ENCODE measurements around the gene LRRC7.

The LRRC7 gene

DNA sequence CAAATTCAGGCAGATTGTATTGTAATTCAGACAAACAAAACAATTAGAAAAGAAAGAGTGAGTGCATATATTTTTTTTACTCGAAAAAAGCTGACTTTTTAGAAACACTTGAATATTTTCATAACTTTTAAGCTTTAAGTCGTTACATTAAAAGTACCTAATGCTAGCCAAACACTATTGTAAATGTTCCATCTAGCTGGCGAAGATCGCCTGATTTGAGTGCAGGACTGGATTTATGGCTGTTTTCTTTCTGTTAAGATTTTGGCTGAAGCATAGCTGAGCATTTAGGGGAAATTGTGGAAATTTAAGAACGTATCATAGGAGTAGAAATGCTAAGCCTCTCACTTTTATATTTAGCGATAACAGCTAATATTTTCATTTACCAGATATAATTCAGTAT lies 24.6 kb downstream of the LRRC7 start:
- DNase-seq, result no peak

- DNase-seq, result no peak
These were observed 27.8 kb downstream of the LRRC7 start for GRCh38 chr1:69595486-69595885.

DNA sequence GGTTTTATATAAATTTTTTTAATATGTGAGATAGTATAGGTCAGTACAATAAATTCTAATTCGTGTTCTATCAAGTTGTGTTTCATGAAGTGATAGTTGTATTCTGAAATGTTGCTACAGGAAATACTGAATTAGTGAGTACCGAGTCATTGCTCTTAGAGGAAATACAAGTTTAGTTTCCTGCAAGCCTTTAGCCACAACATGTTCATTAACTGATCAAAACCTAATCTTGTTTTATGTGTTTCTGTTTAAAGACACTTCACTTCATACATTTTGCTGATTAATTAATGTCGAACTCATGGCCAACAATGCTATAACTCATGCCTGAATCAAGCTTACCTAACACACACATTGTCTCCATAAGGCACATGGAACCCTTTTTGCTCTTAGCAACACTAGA lies 43.6 kb downstream of the LRRC7 start:
- no peak for DNase-seq

GRCh38 chr1:69613414-69613813 lies 45.7 kb downstream of the LRRC7 start:
- no peak for DNase-seq

DNA sequence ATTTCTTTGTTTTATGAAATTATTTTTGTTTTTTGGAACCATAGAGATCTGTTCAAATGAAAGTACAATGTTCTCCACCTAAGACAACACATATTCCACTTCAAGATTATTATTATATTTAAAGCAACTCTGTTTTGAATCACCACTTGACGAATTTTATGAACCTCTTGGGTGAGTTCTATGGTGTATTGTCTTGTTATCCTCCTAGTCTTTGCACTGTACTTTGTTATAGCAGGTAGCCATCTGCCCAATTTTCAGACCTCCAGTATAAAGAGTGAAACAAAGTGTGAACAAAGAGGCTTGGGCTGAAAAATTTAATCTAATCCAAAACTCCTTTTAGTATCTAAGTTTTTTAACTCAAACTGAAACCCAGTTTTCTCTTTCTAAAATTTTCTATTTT lies 71.0 kb downstream of the LRRC7 start:
- DNase-seq, result no peak

- DNase-seq, result no peak
These were observed 71.4 kb downstream of the LRRC7 start for GRCh38 chr1:69639159-69639558.

DNA sequence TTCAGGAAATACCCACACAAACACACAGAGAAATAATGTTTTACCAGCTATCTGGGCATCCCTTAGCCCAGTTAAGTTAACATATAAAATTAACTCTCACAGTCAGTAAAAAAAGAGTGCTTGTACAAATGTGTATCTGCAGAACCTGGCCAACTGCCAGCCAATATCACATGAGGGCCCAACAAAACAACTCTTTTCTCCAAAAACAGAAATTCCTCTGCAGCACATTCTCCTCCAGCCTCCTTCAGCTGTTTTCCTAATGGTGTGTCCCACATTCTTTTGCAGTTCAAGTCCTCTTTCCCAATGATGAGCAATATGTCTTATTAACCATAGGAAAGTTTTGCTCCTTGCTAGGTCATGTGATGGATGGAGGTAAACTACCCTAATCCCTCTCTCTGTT lies 75.5 kb downstream of the LRRC7 start:
- no peak for DNase-seq

- no peak for DNase-seq
These were observed 77.8 kb downstream of the LRRC7 start for GRCh38 chr1:69645477-69645876.

- DNase-seq, result no peak
These were observed 80.8 kb downstream of the LRRC7 start for GRCh38 chr1:69648486-69648885.

GRCh38 chr1:69649383-69649990 lies 81.8 kb downstream of the LRRC7 start:
- no peak for DNase-seq

GRCh38 chr1:69650779-69651178 lies 83.1 kb downstream of the LRRC7 start:
- DNase-seq, result no peak

- DNase-seq, result no peak
These were observed 83.9 kb downstream of the LRRC7 start for GRCh38 chr1:69651656-69652055.

DNA sequence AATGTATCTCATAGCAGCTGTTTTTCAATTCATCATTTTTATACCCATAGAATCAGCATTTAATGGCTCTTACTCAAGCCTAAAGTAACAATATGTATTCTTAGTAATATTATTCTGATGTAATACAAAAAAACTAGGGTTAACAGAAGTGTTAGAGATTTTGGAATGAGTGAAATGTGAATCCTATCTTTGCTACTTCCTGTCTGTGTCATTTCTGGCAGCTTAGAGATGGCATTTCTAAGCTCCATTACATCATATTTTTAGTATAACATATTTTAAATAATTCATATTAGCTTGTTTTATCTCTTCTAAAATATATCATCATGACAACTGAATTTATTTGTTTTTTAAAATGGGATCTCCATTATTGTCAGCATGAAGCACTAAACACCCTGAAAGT lies 90.2 kb downstream of the LRRC7 start:
- no peak for DNase-seq

- no peak for DNase-seq
These were observed 94.0 kb downstream of the LRRC7 start for GRCh38 chr1:69661686-69662085.

DNA sequence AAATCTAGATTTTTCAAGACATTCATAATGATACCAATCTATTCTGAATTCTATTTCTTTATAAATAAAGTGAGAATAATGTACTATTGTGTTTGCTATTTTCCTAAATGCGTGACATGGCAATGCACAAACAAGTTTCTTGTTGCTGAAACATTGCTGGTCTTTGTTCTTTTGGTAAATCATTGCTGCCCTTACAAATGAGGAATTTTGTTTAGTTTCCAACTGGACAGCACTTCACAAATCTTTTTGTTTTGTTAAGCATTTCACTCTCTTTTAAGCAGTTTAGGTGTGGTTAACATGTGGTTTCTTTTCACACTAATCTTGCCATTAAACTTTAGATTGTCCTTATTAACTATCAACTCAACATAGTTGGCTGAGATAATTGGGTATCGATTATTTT lies 94.6 kb downstream of the LRRC7 start:
- DNase-seq, result no peak

GRCh38 chr1:69671363-69672010 lies 103.8 kb downstream of the LRRC7 start:
- no peak for DNase-seq

DNA sequence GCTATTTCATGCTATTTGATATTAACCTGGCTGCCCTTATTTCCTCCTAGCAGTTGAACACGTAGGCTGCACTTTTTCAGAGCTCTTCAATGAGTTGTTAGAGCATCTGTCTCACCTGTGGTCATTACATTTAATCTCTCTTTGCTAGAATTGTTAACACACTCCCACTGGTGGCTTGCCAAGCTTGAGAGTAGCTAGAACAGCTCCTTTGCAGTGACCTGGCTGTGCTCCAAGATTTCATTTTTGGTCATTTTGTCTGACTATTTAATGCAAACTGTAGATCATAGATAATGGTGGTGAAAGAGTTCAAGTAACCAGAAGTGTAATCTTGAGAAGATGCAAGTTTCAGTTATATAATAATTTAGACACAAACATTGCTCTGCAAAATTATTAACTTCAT lies 105.6 kb downstream of the LRRC7 start:
- no peak for DNase-seq

DNA sequence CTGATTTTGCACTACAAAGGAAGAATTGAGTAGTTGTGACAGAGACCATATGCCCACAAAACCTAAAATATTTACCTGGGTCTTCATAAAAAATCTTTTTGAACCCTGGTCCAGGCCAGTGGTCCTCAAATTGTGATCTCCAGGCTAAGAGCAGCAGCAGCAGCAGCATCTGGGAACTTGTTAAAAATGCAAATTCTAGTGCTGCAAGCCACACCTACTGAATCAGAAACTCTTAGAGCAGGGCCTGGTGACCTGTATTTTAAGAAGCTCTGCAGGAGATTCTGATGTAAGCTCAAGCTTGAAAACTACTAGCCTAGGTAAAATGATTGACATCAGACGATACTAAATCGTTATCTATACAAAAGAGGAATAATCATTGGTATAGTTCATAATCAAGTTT lies 112.2 kb downstream of the LRRC7 start:
- no peak for DNase-seq

GRCh38 chr1:69686367-69686984 lies 118.8 kb downstream of the LRRC7 start:
- no peak for DNase-seq

DNA sequence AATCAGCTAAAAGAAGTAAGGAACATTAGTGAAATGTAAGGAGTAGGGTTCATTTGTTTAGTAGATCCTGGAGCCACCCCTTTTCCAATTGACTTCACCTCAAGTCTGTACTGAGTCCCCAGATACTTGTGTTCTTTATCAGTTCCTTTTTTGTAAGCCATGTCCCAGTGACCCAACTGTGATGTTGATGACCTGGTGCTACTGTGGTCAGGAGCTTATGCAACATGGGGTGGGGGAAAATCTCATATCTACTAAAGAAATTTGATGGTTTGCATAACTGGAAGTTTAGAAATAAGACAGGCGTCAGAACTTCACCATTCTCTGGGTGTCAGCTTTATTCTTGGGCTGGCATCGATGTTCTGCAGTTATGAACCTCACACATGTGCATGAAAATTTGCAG lies 120.5 kb downstream of the LRRC7 start:
- DNase-seq, result no peak

GRCh38 chr1:69691179-69691578 lies 123.5 kb downstream of the LRRC7 start:
- no peak for DNase-seq

- no peak for DNase-seq
These were observed 126.4 kb downstream of the LRRC7 start for GRCh38 chr1:69693921-69694675.

GRCh38 chr1:69697340-69697739 lies 129.6 kb downstream of the LRRC7 start:
- DNase-seq, result no peak

DNA sequence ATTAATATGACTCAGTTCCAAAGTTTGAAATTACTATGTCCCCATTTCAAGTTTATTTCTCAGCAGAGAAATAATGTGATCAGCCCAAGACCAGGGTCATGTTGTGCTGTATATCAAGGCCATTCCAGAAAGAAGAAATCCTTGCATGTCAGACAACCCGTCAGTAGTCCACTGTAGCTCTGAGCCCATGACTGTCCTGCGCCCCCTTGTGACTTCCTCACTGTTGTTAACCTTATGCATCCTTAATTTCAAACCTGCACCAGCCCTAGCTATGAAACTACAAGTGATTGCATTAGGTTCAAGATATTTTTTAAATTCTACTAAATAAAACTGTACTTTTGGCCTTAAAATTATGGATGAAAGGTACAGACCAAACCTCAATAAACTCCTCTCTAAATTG lies 133.0 kb downstream of the LRRC7 start:
- DNase-seq, result no peak

All from GDM1 (cell line).